Left ventricle myocardium inferior (tissue), 1 donor: Measurements from ENCODE around the gene CRACR2B. TPM values are rescaled to one million over a fixed set of nuclear protein-coding genes. Genes with fewer than 3 reads are reported as not detected.

Experiments used
- DNase-seq: peaks from one replicate; pipeline ENCODE4 v3.0.0-alpha.2; 2020
- H3K27ac ChIP-seq: fragments of 200-600 bp; replicated peaks from 2 replicates; pipeline ENCODE4 v1.8.0; 2021
- H3K27me3 ChIP-seq: fragments of 200-600 bp; 2 replicates; pipeline ENCODE4 v1.8.0; 2021; ENCODE audit warnings: low read depth
- H3K36me3 ChIP-seq: fragments of 200-600 bp; 2 replicates; pipeline ENCODE4 v1.8.0; 2021
- H3K4me1 ChIP-seq: fragments of 200-600 bp; 2 replicates; pipeline ENCODE4 v1.8.0; 2021
- H3K4me3 ChIP-seq: fragments of 200-600 bp; 2 replicates; pipeline ENCODE4 v1.8.0; 2021; ENCODE audit warnings: mild to moderate bottlenecking, moderate library complexity
- H3K9me3 ChIP-seq: fragments of 200-600 bp; replicated peaks from 2 replicates; pipeline ENCODE4 v1.8.0; 2021
- CTCF ChIP-seq: fragments of 200-600 bp; IDR thresholded peaks from 2 replicates; pipeline ENCODE4 v1.8.0; 2021; ENCODE audit warnings: antibody characterized with exemption, mild to moderate bottlenecking, borderline replicate concordance
- intact Hi-C: fragments of 100-400 bp; cut with micrococcal nuclease; formaldehyde crosslinking; loops from one replicate; pipeline ENCODE4 v1.11.0; 2022
- total RNA-seq: library from RNA; stranded (reverse); fragmentation: NEBNext Ultra II Directional; extraction: Animal tissue kit (Norgen Biotek cat#: 25700); gene quantifications from one replicate; pipeline ENCODE4 v1.2.1, GENCODE V29; 2021
- donor health status: DM: no; HTN: yes; CAD: no; lungs with severe emphysema.

The CRACR2B gene
- total RNA-seq, 1 donor from 2014 or later = 23.2 TPM

- Histone ChIP-seq H3K36me3 (peaks cover 45% of the 10 kb centered on the region), H3K4me1 (peaks cover 27% of the 10 kb centered on the region), H3K27ac (no peak overlapping the region), H3K27me3 (no peaks in the 10 kb centered on the region), H3K4me3 (no peak overlapping the region), H3K9me3 (no peaks in the 10 kb centered on the region)
- no peak for DNase-seq
- TF ChIP-seq CTCF = no peak
- intact Hi-C loops = no loop called here
Observed at GRCh38 chr11:863910-864827, 36.5 kb downstream of the CRACR2B start.

- H3K27me3 ChIP-seq = no peaks in the 10 kb centered on the region
- intact Hi-C loops = no loop called here
- H3K36me3 ChIP-seq = peaks cover 45% of the 10 kb centered on the region
- H3K27ac ChIP-seq = no peak overlapping the region
- no peaks in the 10 kb centered on the region for H3K9me3 ChIP-seq
- TF ChIP-seq CTCF = no peak
- no peak overlapping the region for H3K4me3 ChIP-seq
- peaks cover 21% of the 10 kb centered on the region for H3K4me1 ChIP-seq
- DNase-seq = no peak
Observed at GRCh38 chr11:864898-865297, 37.2 kb downstream of the CRACR2B start.

- H3K4me1 ChIP-seq = peaks cover 13% of the 10 kb centered on the region
- TF ChIP-seq CTCF = no peak
- peaks cover 45% of the 10 kb centered on the region for H3K36me3 ChIP-seq
- H3K27ac ChIP-seq = no peak overlapping the region
- H3K9me3 ChIP-seq = no peaks in the 10 kb centered on the region
- no peak for DNase-seq
- no peaks in the 10 kb centered on the region for H3K27me3 ChIP-seq
- H3K4me3 ChIP-seq = no peak overlapping the region
- intact Hi-C loops = no loop called here
Observed at GRCh38 chr11:865462-866430, 38.0 kb downstream of the CRACR2B start.

GRCh38 chr11:866481-866880 is 38.8 kb downstream of the CRACR2B start:
- Histone ChIP-seq H3K27ac (no peak overlapping the region), H3K9me3 (no peaks in the 10 kb centered on the region), H3K27me3 (no peaks in the 10 kb centered on the region), H3K4me1 (peaks cover 8% of the 10 kb centered on the region), H3K4me3 (no peak overlapping the region), H3K36me3 (peaks cover 45% of the 10 kb centered on the region)
- no peak for TF ChIP-seq CTCF
- intact Hi-C loops = no loop called here
- no peak for DNase-seq

GRCh38 chr11:867856-868358 is 40.2 kb downstream of the CRACR2B start:
- Histone ChIP-seq H3K27me3 (no peaks in the 10 kb centered on the region), H3K4me1 (no peaks in the 10 kb centered on the region), H3K9me3 (no peaks in the 10 kb centered on the region), H3K36me3 (peaks cover 41% of the 10 kb centered on the region), H3K4me3 (no peak overlapping the region), H3K27ac (no peak overlapping the region)
- intact Hi-C loops = no loop called here
- DNase-seq = no peak
- TF ChIP-seq CTCF = no peak
